Endothelial cell of umbilical vein (primary cell): ENCODE measurements around the gene SLAMF1.
"Not testable (repeated sequence)": the region's sequence is repeated elsewhere in the genome, so short reads cannot be mapped to it uniquely, and the experiment has no call there.

ENCODE experiments used
- EZH2 ChIP-seq: IDR thresholded peaks from 2 replicates; pipeline ENCODE4 v1.6.1; 2012; ENCODE audit warnings: borderline replicate concordance, low read depth, mild to moderate bottlenecking, moderate library complexity, low read length, inconsistent platforms; ENCODE audit not compliant: severe bottlenecking
- FOS ChIP-seq: IDR thresholded peaks from 2 replicates; pipeline ENCODE4 v1.6.1; 2011; ENCODE audit warnings: mild to moderate bottlenecking, low read length, moderate library complexity, borderline replicate concordance; ENCODE audit not compliant: insufficient read depth
- GATA2 ChIP-seq: IDR thresholded peaks from 2 replicates; pipeline ENCODE4 v1.7.0; 2011; ENCODE audit warnings: low read depth, mild to moderate bottlenecking, moderate library complexity, mixed read lengths, low read length; ENCODE audit not compliant: insufficient read length, insufficient read depth
- JUN ChIP-seq: IDR thresholded peaks from 2 replicates; pipeline ENCODE4 v1.6.1; 2011; ENCODE audit warnings: borderline replicate concordance, low read depth; ENCODE audit not compliant: insufficient read length, insufficient read depth
- MYC ChIP-seq: IDR thresholded peaks from one replicate; pipeline ENCODE4 v1.6.1; 2011; ENCODE audit warnings: mild to moderate bottlenecking, low read depth, low read length
- POLR2A ChIP-seq: IDR thresholded peaks from 2 replicates; pipeline ENCODE4 v1.6.1; 2012; ENCODE audit warnings: low read depth, mild to moderate bottlenecking, control low read depth, low read length
- POLR2AphosphoS5 ChIP-seq: IDR thresholded peaks from 2 replicates; pipeline ENCODE4 v1.6.1; 2012; ENCODE audit warnings: low read depth, mild to moderate bottlenecking, control low read depth, low read length, moderate library complexity; ENCODE audit not compliant: insufficient read depth
- TF ChIP-seq, protein P1 (sequence below), 2 donors: IDR thresholded peaks; 1 replicate in 1 of 2; 2 replicates in 1 of 2; pipeline ENCODE4 v1.5.1; 2011; ENCODE audit warnings: low read length in 2 of 2, mild to moderate bottlenecking in 2 of 2, moderate library complexity in 2 of 2, control low read depth in 1 of 2, inconsistent platforms in 1 of 2, low read depth in 1 of 2; ENCODE audit not compliant: insufficient read depth in 1 of 2; ENCODE audit errors: extremely low read depth in 1 of 2

DNA sequence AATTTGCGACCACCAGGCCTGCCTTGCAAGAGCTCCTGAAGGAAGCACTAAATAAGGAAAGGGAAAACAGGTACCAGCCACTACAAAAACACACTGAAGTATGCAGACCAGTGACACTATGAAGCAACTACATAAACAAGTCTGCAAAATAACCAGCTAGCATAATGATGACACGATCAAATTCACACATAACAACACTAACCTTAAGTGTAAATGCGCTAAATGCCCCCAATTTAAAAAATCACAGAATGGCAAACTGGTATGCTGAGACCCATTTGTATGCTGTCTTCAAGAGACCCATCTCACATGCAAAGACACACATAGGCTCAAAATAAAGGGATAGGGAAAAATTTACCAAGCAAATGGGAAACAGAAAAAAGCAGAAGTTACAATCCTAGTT, 87.4 kb downstream of the SLAMF1 start:
- not testable (repeated sequence) for TF ChIP-seq EZH2, JUN, POLR2AphosphoS5, POLR2A, FOS, GATA2, MYC
- TF ChIP-seq, protein P1, sequence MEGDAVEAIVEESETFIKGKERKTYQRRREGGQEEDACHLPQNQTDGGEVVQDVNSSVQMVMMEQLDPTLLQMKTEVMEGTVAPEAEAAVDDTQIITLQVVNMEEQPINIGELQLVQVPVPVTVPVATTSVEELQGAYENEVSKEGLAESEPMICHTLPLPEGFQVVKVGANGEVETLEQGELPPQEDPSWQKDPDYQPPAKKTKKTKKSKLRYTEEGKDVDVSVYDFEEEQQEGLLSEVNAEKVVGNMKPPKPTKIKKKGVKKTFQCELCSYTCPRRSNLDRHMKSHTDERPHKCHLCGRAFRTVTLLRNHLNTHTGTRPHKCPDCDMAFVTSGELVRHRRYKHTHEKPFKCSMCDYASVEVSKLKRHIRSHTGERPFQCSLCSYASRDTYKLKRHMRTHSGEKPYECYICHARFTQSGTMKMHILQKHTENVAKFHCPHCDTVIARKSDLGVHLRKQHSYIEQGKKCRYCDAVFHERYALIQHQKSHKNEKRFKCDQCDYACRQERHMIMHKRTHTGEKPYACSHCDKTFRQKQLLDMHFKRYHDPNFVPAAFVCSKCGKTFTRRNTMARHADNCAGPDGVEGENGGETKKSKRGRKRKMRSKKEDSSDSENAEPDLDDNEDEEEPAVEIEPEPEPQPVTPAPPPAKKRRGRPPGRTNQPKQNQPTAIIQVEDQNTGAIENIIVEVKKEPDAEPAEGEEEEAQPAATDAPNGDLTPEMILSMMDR (IDR thresholded peaks at IDR 0.05; ENCODE audit: extremely low read depth in 1 of 2, insufficient read depth in 1 of 2, low read depth in 1 of 2, low read length in 2 of 2): not testable (repeated sequence)
